ENCODE data around the gene EQTN. TPM values are rescaled to one million over a fixed set of nuclear protein-coding genes. Genes with fewer than 3 reads are reported as not detected.

The EQTN gene
- total and polyA plus RNA-seq, 4 donors: 0.08 to 0.14 TPM; not detected in 2

- 92% methylated on average over 3 of the region's 3 CpGs for WGBS
These were observed 40.3 kb upstream of the EQTN start for GRCh38 chr9:27337236-27337635.

GRCh38 chr9:27336829-27337228 is 39.9 kb upstream of the EQTN start:
- 96% methylated on average over 10 of the region's 10 CpGs for WGBS
- H3K4me1 ChIP-seq (ENCODE audit: control insufficient read depth in 4 of 4, insufficient read depth in 4 of 4, low read length in 3 of 4): peaks cover 0 to 5% (median 0%) of the 10 kb centered on the region in 4 donors
- no peak for DNase-seq (ENCODE audit: low spot score)

More at GRCh38 chr9:27337236-27337635, 40.3 kb upstream of the EQTN start:
- Histone ChIP-seq H3K9ac (ENCODE audit: low read depth in 1 of 2, low read length in 2 of 2) (no peak overlapping the region), H3K36me3 (ENCODE audit: control insufficient read depth in 4 of 4, insufficient read depth in 3 of 4, low read depth in 1 of 4, low read length in 3 of 4) (no peaks in the 10 kb centered on the region), H3K4me1 (ENCODE audit: control insufficient read depth in 4 of 4, insufficient read depth in 4 of 4, low read length in 3 of 4) (peaks cover 0 to 5% (median 0%) of the 10 kb centered on the region in 4 donors), H3K27me3 (ENCODE audit: control insufficient read depth in 4 of 4, insufficient read depth in 4 of 4, low read length in 3 of 4) (no peaks in the 10 kb centered on the region), H3K9me3 (ENCODE audit: control insufficient read depth in 4 of 4, low read length in 3 of 4) (no peaks in the 10 kb centered on the region), H3K4me3 (ENCODE audit: low read depth in 1 of 3, low read length in 3 of 3) (no peak overlapping the region), H3K27ac (ENCODE audit: low read depth in 1 of 2, low read length in 2 of 2) (no peak overlapping the region)
- TF ChIP-seq FOXA2 (IDR thresholded peaks at IDR 0.05) (no peak), HNF4G (IDR thresholded peaks at IDR 0.05) (no peak), SP1 (IDR thresholded peaks at IDR 0.05) (no peak), YY1 (IDR thresholded peaks at IDR 0.05) (no peak), TAF1 (conservative IDR thresholded peaks at IDR 0.05) (no peak), REST (IDR thresholded peaks at IDR 0.05) (no peak), JUND (IDR thresholded peaks at IDR 0.05) (no peak), HNF4A (conservative IDR thresholded peaks at IDR 0.05) (no peak), EGR1 (IDR thresholded peaks at IDR 0.05; ENCODE audit: low read depth in 2 of 2) (no peak), MAX (IDR thresholded peaks at IDR 0.05) (no peak), FOXA1 (IDR thresholded peaks at IDR 0.05) (no peak)
- no peak for DNase-seq (ENCODE audit: low spot score)

More at GRCh38 chr9:27336829-27337228, 39.9 kb upstream of the EQTN start:
- H3K9me3 ChIP-seq (ENCODE audit: control insufficient read depth in 4 of 4, low read length in 3 of 4): no peaks in the 10 kb centered on the region
- H3K27ac ChIP-seq (ENCODE audit: low read depth in 1 of 2, low read length in 2 of 2): no peak overlapping the region
- H3K27me3 ChIP-seq (ENCODE audit: control insufficient read depth in 4 of 4, insufficient read depth in 4 of 4, low read length in 3 of 4): no peaks in the 10 kb centered on the region
- no peak overlapping the region for H3K9ac ChIP-seq (ENCODE audit: low read depth in 1 of 2, low read length in 2 of 2)
- TF ChIP-seq NR2F2 (IDR thresholded peaks at IDR 0.05) (no peak), ATF3 (IDR thresholded peaks at IDR 0.05) (no peak), RXRA (IDR thresholded peaks at IDR 0.05) (no peak), RAD21 (IDR thresholded peaks at IDR 0.05) (no peak), REST (IDR thresholded peaks at IDR 0.05) (no peak), HNF4A (conservative IDR thresholded peaks at IDR 0.05) (no peak), FOXA2 (IDR thresholded peaks at IDR 0.05) (no peak), YY1 (IDR thresholded peaks at IDR 0.05) (no peak), GABPA (IDR thresholded peaks at IDR 0.05 in 1 of 2, conservative IDR thresholded peaks at IDR 0.05 in 1 of 2) (no peak), TAF1 (conservative IDR thresholded peaks at IDR 0.05) (no peak), FOXA1 (IDR thresholded peaks at IDR 0.05) (no peak), EGR1 (IDR thresholded peaks at IDR 0.05; ENCODE audit: low read depth in 2 of 2) (no peak)
- H3K4me3 ChIP-seq (ENCODE audit: low read depth in 1 of 3, low read length in 3 of 3): no peak overlapping the region
- H3K36me3 ChIP-seq (ENCODE audit: control insufficient read depth in 4 of 4, insufficient read depth in 3 of 4, low read depth in 1 of 4, low read length in 3 of 4): no peaks in the 10 kb centered on the region
